Measurements from ENCODE around the gene SEMA4D. TPM values are rescaled to one million over a fixed set of nuclear protein-coding genes. Genes with fewer than 3 reads are reported as not detected.

The SEMA4D gene
- total RNA-seq, 1 donor from 2014 or later: 54.3 TPM

DNA sequence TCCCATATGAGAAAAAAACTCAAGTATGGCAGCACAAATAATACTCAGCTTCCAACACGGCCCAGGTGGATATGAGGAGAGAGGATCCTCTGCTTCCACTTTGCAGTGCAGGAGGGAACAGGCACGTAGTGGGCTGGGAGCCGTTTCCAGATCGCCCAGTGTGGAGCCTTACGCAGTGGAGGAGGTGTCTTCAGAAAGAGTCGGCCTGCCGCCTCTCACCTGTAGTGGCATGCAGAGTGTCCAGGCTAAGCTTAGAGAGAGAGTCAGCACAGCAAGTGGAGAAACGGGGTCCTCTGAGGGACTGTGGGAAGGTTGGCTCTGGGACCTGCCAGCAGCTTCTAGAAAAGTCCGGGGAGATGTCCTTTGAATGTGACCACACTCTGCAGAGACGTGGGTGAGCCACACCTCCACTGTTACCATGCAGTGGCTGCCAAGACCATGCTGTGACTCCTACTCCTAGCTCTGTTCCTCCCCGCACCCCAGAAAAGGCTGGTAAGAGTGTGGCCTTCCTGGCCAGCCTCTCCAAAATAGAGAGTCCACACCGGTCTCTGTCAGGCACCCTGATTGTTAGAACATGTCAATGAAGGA lies 3.5 kb upstream of the SEMA4D start:
- no peak for DNase-seq (ENCODE audit: low spot score)

DNA sequence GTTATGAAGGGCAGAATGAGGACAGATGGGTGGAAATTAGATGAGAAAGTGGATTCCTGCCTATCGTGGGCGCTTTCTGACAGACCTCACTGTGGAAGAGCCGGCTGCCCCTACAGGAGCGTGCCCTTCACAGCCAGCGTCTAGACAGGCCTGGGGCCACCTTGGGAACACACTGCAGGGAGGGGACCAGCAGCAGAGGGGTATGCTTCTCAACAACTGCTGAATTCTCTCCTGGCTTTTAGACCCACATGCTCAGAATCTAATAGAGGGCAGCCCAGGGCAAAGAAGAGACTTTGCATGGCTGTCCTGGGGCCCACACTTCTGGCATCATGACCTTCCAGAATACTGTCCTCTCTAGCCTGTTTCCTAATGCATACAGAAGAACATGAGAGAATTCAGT lies 2.1 kb upstream of the SEMA4D start:
- no peak for DNase-seq (ENCODE audit: low spot score)

DNA sequence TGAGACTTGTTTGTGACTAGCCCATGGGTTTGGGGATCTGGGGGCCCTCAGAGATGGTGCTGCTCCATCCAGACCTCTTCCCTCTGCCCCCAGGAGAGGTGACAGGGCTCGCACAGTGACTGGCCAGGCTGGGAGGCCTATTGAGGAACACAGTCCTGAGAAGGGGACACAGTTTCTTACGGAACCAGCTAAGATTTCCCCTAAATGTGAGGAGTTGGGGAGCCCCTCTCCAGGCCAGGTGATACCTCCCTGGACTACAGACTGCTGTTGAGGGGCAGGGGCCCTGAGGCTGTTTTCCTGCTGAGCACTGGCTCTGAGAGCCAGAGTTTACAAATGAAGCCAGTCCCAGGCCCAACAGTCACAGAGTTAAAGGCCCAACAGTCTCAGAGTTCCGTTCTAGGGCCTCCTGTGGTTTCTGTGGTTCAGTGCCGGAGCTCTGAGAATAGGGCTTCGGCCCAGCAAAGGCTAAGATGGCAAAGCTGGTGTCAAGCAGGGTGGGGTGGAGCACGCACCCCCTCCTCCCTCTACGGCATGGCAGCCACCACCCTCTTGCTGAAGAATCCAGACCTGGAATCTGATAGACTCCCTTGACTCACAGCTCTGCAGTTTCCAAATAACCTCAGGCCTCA lies 1.1 kb upstream of the SEMA4D start:
- DNase-seq (ENCODE audit: low spot score): no peak

DNA sequence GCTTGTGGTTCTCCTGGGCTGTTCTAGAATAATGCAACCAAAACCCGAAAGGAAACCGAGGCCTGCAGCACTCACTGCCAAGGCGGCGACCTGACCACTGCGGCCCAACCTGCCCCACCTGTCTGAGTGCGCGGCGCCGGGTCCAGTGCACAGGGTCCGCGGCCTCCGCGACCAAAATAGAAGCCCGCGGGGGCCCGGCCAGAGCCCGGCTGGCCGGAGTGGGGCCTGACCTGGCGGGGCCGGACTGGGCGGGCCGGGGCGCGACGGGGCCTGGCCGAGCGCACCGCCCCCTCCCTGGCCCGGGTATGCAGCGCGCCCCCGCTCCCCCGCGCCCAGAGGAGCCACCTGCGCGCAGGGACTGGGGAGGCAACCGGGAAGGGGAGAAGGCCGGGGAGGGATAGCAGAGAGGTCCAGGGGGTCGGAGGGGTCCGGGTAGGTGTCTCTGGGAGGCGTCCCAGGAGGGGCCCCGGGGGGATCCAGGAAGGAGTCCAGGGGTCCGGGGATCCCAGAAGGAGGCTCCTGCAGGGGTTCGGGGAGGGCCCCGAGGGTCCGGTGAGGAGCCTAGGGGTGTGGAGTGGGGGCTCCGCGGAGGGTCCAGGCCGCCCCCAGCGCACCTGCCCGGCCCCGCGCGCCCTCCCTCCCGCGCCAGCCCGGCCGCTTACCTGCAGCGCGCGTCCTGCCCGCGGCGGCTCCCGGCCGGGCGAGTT lies 503 bp downstream of the SEMA4D start:
- no peak for DNase-seq (ENCODE audit: low spot score)

DNA sequence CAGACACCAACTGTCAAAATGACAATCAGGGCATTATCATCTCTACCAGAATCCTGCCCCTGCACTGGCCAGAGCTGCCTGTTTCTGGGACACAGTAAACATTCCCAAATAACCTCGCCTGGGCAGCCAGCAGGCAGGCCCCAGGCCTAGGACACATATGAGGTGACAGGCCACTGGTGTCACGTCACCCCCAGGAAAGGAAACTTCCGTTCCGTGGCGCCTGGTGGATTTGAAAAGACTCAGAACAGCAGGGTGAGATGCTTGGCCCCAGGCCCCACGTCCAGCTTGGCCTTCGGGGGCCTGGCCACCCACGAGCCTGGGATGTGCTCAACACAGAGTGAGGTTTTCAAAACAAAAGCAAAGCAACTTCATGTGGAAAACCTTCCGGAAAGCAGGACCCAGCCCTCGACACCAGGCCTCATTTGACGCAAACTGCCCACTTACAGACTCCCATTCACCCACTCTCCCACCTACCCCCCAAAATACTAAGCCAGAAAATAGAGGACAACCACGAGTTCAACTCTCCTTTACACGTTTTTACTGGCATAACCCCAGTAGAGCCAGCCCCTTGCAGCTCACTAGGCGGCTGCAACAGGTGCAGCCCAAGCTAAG lies 1.2 kb downstream of the SEMA4D start:
- no peak for DNase-seq (ENCODE audit: low spot score)

DNA sequence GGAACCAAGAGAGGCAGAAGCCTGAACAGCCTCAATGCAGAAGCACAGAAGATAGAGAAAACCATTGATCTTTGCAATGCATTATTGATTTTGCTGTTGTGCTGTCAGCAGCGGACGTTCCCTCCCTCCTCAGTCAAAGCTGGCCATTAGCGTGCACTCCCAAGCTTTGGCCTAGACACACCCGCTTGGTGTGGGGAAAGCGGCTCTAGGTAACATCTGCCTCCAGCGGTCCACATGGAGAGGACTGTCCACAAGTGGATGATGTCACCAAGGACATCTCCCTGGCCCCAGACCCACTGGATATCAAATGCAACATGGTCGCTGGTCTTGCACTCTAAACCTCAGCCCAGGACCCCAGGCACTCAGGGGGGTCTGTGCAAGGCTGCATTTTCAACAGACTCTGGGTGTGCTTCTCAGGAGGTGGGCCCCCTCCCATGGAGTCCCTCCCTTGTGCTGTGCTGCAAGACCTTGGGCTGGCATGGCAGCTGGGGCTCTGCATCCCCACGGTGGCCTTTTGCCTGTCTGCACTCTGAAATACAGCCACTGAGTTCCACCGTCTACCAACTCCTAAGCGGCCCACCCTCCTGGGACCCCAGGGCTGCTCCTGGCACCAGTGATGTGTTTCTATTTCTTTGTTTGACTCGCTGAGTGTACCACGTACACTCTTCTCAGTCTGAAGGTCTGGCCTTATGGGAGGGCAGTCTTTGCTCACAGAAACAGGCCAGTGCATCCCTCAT lies 1.9 kb downstream of the SEMA4D start:
- no peak for DNase-seq (ENCODE audit: low spot score)

DNA sequence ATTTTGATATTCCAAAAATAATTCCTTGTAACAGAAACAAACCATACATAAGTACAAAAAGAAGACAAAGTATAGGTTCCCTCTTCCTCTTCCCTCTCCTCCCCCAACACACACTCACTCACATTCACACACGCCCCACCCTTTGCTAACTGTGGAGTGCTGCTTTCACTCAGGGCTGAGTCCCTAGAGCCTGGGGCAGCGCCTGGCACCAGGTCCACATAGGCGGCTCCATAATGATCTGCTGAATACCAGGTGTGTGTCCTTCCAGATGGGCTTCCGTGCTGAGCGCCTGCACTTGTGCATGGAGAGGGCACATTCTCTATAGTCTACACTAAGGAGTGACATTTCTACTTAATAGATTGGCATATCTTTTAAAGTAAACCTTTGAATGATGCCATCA lies 3.7 kb downstream of the SEMA4D start:
- no peak for DNase-seq (ENCODE audit: low spot score)

DNA sequence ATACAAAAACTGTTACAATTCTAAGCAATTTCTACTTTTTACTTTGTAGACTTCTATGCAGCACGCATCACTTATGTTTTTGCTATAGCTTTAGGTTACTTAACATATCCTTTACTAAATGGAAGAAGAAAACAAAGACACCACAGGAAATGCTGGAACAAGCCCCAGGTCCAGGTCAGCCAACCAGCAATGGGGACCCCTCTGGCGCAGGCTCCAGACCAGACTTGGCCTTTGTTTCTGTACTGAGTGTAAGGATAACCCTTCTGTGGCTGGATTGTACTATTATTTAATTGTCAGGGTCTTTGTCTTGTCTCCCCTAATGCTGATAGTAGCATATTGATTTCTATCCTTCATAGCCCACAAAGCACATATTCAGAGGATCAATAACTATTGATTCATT lies 4.2 kb downstream of the SEMA4D start:
- no peak for DNase-seq (ENCODE audit: low spot score)

DNA sequence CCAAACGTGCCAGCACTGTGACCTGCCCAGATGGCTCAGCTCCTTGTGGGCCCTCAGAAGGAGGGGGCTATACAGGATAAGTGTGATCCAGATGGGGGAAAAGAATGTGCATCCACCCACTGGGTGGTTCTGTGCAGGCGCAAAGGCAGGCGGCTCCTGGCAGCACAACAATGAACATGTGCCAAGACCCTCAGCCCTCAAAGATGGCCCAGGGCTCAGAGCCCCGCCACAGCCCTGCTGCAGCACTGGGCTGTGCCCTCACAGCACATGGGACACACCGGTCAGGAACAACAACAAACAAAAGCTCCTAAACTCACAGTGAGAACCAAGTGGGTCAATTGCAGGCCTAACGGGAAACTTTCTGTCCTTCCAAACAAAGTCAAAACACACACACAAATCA lies 4.7 kb downstream of the SEMA4D start:
- DNase-seq (ENCODE audit: low spot score): no peak

DNA sequence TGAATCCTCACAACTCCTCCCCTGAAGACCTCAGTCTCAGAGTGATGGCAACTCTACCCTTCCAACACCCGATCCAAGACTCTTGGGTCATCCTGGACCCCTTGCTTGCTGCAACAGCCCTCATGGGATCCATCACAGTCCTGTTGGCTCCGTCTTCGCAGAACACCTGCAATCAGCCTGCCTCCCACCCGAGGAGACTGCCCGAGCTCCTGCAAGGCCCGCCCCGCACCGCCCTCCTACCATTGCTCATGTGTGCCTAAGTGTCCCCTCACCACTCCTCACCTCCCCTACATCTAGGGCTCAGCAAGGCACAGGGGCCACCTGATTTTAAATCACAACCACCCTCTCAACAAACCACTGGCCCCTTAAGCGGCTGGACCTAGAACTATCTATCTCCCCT lies 5.3 kb downstream of the SEMA4D start:
- DNase-seq (ENCODE audit: low spot score): no peak

DNA sequence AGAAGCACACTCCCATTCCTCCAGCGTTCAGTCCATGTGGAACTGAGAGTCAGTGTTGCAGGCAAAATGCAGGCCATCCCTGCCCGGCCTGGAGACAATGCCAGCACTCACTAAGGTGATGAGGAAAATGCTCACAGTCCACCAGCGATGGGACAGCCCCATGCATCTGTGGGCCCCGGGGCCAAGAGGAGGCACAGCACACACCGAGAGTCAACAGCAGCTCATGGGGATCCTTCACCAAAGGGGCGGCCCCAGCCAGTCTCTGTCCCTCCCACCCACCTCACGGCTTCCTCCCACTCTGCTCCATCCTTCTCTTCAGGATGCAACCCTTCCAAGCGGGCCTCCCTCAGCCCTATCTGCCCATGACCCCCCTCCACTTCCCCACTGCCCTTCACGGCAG lies 6.2 kb downstream of the SEMA4D start:
- no peak for DNase-seq (ENCODE audit: low spot score)

DNA sequence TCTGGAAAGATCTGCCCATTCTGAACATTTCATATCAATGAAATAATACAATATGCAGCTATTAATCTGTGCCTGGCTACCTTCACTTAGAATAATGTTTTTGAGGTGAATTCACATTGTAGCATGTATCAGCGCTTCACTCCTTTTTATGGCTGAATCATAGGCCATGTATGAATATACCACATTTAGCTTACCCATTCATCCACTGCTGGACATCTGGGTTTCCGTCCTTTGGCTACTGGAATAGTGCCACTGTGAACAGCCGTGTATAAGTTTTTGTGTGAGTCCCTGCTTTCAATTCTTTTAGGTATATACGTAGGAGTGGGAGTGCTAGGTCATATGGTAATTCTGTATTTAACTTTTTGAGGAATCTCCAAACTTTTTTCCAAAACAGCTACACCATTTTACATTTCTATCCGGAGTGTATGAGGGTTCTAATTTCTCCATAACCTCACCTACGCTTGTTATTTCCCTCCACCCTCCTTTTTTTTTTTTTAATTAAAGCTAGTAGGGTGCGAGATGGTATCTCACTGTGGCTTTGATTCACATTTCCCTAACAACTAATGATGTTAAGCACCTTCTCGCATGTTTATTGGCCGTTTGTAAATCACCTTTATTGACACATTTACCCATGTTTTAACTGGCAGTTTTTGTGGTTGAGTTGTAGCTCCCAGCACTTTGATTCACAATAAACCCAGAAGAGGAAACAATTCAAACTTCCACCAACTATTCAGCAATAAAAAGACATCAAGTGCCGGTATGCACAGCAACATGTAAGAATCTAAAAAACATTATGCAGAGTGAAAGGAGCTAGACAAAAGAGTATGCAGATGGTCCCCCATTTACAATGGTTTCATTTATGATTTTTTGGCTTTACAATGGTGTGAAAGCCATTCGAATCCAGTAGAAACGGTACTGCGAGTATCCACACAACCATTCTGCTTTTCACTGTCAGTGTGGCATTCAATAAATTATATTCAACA lies 8.1 kb downstream of the SEMA4D start:
- DNase-seq (ENCODE audit: low spot score): no peak

DNA sequence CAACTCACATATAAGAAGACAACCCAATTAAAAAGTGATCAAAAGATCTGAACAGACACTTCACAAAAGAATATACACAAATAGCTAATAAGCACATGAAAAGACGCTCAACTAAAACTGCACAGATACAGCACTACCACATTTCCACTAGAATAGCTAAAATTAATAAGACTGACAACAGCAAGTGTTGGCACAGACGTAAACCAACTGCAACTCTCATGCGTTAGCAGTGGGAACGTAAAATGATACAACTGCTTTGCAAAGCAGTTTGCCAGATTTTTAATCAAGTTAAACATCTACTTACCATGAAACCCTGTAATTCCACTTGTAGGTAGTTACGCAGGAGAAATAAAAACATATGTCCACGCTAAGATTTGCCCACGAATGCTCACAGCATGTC lies 9.0 kb downstream of the SEMA4D start:
- DNase-seq (ENCODE audit: low spot score): no peak

DNA sequence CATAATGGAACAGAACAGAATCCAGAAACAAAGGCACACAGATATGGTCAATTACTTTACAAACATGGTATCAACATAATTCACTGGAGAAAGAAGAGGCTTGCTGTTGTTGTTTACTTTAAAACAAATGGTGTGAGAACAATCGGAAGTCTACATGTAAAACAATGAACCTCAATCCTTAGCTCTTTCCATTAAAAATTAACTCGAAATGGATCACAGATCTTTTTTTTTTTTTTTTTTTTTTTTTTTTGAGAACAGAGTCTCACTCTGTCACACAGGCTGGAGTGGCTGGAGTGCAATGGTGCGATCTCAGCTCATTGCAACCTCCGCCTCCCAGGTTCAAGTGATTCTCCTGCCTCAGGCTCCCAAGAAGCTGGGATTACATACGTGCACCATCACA lies 9.8 kb downstream of the SEMA4D start:
- DNase-seq (ENCODE audit: low spot score): no peak

DNA sequence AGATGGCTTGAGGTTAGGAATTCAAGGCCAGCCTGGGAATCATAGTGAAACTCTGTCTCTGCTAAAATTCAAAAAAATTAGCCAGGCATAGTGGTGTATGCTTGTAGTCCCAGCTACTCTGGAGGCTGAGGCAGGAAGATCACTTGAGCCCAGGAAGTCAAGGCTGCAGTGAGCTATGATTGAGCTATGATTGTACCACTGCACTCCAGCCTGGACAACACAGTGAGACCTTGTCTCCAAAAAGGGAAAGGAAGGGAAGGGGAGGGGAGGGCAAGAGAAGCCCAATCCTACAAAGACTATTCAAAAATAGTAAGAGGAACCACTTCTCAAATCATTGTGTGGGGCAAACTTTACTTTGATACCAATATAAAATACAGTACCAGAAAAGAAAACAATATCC lies 11.2 kb downstream of the SEMA4D start:
- no peak for DNase-seq (ENCODE audit: low spot score)

DNA sequence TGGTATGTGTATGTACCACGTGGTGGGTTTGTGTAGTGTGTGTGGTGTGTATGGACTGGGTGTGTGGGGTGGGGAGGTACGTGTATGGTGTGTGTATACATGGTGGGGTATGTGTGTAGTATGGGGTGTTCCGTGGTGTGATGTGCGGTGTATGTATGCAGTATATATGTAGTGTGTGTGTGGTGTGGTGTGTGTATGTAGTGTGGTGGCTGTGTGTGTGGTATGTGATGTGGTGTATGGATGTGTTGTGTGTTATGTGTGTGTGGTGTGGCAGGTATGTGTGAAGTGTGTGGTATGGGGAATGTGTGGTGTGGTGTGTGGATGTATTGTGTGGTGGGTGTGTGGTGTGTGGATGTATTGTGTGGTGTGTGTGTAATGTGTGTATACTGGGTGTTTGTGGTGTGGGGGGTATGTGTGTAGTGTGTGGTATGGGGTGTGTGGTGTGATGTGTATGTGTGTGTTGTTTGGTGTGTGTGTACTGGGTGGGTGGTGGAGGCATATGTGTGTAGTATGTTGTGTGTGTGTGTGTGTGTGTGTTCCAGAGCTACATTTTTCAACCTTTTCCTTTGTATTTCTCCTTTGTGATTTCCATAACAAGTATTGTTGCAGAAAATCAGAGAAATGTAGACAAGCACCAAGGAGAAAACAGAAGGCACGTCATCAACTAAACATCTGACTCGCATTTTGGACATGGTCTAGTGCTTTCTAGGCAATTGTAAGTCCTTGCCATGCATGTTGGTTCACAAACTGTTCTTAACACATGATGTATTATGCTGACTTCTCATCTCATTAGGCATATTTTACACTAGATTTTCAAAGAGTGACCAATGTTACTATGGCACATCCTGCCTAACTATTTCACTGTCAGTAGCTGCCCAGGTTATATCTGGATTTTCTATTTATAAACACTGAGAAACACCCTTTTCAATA lies 13.2 kb downstream of the SEMA4D start:
- DNase-seq (ENCODE audit: low spot score): no peak

DNA sequence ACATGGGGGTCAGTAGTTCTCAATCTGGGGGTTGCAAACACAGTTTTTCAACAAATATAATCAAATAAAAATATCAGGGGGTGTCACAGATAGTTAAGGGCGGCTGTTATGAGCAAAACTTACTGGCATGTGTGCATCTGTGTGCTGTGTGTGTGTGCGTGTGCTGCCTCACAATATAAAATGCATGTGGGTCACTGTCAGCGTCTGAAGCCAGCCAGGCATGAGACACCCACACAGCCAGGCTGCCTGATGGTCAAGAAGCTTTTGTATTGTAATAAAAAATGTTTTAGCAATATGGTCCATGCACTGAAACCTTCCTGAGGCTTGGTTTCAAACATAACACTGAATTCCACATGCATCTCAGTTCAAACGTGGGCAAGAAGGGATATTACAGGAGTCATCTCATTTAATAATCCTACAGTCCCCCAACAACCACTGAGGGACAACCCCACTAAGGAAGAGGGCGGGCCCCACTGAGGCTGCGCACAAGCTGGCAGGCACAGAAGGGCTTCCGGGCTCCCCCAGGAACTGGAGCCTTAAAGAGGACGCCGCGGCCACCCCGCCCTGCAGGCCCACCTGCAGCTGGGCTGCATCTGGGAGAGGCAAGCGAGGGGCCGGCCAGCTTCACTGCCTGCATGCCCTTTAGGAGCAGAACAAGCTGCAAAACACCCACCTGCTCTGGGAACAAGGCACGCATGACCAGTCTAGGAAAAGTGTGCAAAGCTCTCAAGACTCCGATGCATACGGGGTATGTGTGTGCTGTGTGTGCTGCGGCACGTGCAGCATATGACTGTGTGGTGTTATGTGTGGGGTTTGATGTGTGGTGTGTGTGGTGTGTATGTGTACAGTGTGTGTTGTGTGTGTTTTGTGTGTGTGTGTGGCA lies 14.1 kb downstream of the SEMA4D start:
- no peak for DNase-seq (ENCODE audit: low spot score)

DNA sequence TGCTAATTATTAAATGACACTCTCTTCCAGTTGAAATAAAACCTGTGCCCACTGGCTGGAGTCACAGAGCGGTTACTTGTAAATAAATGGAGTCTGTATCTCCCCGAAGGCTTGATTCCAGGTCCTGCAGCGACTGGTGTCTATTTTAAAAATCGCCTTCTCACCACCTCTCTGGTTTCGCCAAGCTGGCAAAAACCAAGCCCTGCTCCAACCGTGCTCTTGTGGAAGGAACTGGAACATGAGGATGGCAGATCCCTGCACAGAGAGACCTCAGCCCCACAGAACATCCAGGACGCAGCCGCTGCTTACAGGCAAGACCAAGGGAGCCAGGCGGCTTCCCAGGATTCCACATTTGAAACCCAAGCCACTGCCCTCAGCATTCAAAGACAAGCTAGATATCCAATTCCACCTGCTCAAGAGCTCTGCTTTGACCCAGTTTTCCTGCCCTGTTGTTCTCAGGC lies 15.0 kb downstream of the SEMA4D start:
- DNase-seq (ENCODE audit: low spot score): no peak
